Neural cell (in vitro differentiated cells): ENCODE results near the gene HEATR3.

ENCODE experiments used
- EP300 ChIP-seq: fragments of 450-650 bp; conservative IDR thresholded peaks from 2 replicates; pipeline ENCODE4 v1.6.1; 2014; ENCODE audit warnings: antibody characterized with exemption, mild to moderate bottlenecking, moderate library complexity; ENCODE audit not compliant: poor library complexity, severe bottlenecking
- EZH2 ChIP-seq: fragments of 200-600, 300-800 bp; shearing (Covaris generic), sonication (generic); IDR thresholded peaks from 2 replicates; pipeline ENCODE4 v1.6.1; 2014; ENCODE audit warnings: antibody characterized with exemption, low read length, borderline replicate concordance, mild to moderate bottlenecking; ENCODE audit not compliant: insufficient read depth, poor library complexity, severe bottlenecking
- POLR2AphosphoS5 ChIP-seq: IDR thresholded peaks from 2 replicates; pipeline ENCODE4 v1.6.1; 2012
- RAD21 ChIP-seq: fragments of 450-650 bp; conservative IDR thresholded peaks from 2 replicates; pipeline ENCODE4 v1.6.1; 2014; ENCODE audit warnings: antibody characterized with exemption, mild to moderate bottlenecking, moderate library complexity
- SMC3 ChIP-seq: fragments of 450-650 bp; conservative IDR thresholded peaks from 2 replicates; pipeline ENCODE4 v1.6.1; 2014; ENCODE audit warnings: antibody characterized with exemption, mild to moderate bottlenecking, moderate library complexity; ENCODE audit not compliant: poor library complexity
- TAF1 ChIP-seq: IDR thresholded peaks from 2 replicates; pipeline ENCODE4 v1.6.1; 2012; ENCODE audit warnings: low read depth
- TF ChIP-seq, protein P1 (sequence below): fragments of 450-650 bp; IDR thresholded peaks from 2 replicates; pipeline ENCODE4 v1.5.1; 2014; ENCODE audit warnings: antibody characterized with exemption, mild to moderate bottlenecking, moderate library complexity; ENCODE audit not compliant: poor library complexity, severe bottlenecking

DNA sequence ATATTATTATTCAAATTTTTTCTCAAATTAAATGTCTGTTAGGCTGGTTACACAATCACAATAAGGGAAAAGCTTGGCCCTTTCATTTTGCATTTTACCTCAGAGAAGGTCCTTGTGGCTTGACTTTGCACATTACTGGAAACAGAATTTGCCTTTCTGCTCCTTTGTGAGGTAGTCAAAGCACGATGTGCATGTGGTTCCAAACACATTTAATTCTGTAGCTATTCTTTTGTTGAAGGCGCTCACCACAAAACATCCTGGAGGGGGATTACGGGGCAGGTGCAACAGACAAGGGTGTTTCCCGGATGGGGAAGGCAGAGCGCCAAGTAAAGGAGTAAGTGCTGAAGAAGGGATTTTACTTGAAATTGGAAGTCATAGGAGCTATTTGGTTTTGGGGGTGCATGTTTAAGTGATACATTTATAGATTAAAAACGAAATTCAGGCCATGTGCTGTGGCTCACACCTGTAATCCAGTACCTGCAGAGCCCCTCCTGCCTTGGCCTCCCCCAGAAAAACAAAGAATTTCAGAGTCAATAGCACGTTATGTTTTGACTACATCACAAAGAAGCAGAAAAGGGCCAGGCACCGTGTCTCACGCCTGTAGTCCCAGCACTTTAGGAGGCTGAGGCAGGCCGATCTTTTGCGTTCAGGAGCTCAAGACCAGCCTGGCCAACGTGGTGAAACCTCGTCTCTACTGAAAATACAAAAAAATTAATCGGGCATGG is 56.1 kb downstream of the HEATR3 start:
- TF ChIP-seq, protein P1, sequence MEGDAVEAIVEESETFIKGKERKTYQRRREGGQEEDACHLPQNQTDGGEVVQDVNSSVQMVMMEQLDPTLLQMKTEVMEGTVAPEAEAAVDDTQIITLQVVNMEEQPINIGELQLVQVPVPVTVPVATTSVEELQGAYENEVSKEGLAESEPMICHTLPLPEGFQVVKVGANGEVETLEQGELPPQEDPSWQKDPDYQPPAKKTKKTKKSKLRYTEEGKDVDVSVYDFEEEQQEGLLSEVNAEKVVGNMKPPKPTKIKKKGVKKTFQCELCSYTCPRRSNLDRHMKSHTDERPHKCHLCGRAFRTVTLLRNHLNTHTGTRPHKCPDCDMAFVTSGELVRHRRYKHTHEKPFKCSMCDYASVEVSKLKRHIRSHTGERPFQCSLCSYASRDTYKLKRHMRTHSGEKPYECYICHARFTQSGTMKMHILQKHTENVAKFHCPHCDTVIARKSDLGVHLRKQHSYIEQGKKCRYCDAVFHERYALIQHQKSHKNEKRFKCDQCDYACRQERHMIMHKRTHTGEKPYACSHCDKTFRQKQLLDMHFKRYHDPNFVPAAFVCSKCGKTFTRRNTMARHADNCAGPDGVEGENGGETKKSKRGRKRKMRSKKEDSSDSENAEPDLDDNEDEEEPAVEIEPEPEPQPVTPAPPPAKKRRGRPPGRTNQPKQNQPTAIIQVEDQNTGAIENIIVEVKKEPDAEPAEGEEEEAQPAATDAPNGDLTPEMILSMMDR = no peak
- no peak for TF ChIP-seq EP300
- no peak for TF ChIP-seq EZH2
- TF ChIP-seq RAD21 = no peak
- TF ChIP-seq TAF1 = no peak
- no peak for TF ChIP-seq POLR2AphosphoS5
- TF ChIP-seq SMC3 = no peak
